A549 (cell line): Measurements from ENCODE around the gene ZSWIM3. TPM values are rescaled to one million over a fixed set of nuclear protein-coding genes. Genes with fewer than 3 reads are reported as not detected.

Source experiments
- ATAC-seq, 2 experiments: fragments of 200-7000 bp in 1 of 2; fragments of >200 bp in 1 of 2; cut with Nextera tagmentation in 1 of 2; cut with Tn5 transposase in 1 of 2; 3 replicates each; pipeline versions ENCODE4 v1.8.0 to v1.9.1; 2018 to 2020; ENCODE audit warnings: mild to moderate bottlenecking in 1 of 2, moderate library complexity in 1 of 2
- CTCF ChIA-PET: fragments of 300-600 bp; sonication (Branson Sonifier 250); formaldehyde crosslinking; extraction: SDS; loops from one replicate; lab custom pipeline; 2021; ENCODE audit warnings: antibody characterized with exemption, inconsistent platforms; lab: Yijun Ruan, JAX
- POLR2A ChIA-PET: fragments of 350-600 bp; formaldehyde crosslinking; extraction: SDS; loops from one replicate; lab custom pipeline; 2021; ENCODE audit warnings: antibody characterized with exemption, inconsistent platforms; lab: Yijun Ruan, JAX
- DNase-seq, 2 experiments: peaks; one replicate each; pipeline versions ENCODE4 v3.0.0 to v3.0.0-alpha.2; 2011 to 2016; ENCODE audit warnings: low read depth in 1 of 2, low spot score in 1 of 2
- FAIRE-seq: peaks from 2 replicates; lab custom pipeline; 2011; peaks lifted over from hg19 to GRCh38; lab: Jason Lieb, UNC
- H3K27ac ChIP-seq, 2 experiments: fragments of >200 bp; sonication (Bioruptor Twin); formaldehyde crosslinking; 3 replicates each; pipeline ENCODE4 v1.5.1; 2016 to 2017
- H3K4me1 ChIP-seq: fragments of >200 bp; sonication (Bioruptor Twin); formaldehyde crosslinking; 3 replicates; pipeline ENCODE4 v1.6.1; 2016
- H3K4me2 ChIP-seq: fragments of >200 bp; sonication (Bioruptor Twin); formaldehyde crosslinking; 3 replicates; pipeline ENCODE4 v1.6.1; 2016
- H3K4me3 ChIP-seq: fragments of >200 bp; sonication (Bioruptor Twin); formaldehyde crosslinking; 3 replicates; pipeline ENCODE4 v1.5.1; 2016
- H3K9me3 ChIP-seq: fragments of >200 bp; sonication (Bioruptor Twin); formaldehyde crosslinking; 3 replicates; pipeline ENCODE4 v1.6.1; 2016
- ATOH8 ChIP-seq: fragments of 250-450 bp; sonication (Bioruptor Pico); IDR thresholded peaks from 2 replicates; pipeline ENCODE4 v1.5.0; 2020; ENCODE audit warnings: low read depth, mild to moderate bottlenecking, moderate library complexity
- E2F6 ChIP-seq: IDR thresholded peaks from 2 replicates; pipeline ENCODE4 v1.6.1; 2012; ENCODE audit warnings: low read depth, borderline replicate concordance
- HDAC2 ChIP-seq: fragments of 200-600 bp; sonication (generic); IDR thresholded peaks from 2 replicates; pipeline ENCODE4 v1.6.1; 2016
- HOXA7 ChIP-seq: fragments of 250-450 bp; sonication (Bioruptor Pico); IDR thresholded peaks from 2 replicates; pipeline ENCODE4 v1.5.0; 2020; ENCODE audit warnings: mild to moderate bottlenecking, moderate library complexity
- JUN ChIP-seq, 2 experiments: fragments of >200 bp; sonication (Bioruptor Twin); formaldehyde crosslinking; IDR thresholded peaks; 2 replicates in 1 of 2; 3 replicates in 1 of 2; pipeline ENCODE4 v1.6.1; 2016 to 2017
- KDM1A ChIP-seq: fragments of 200-600 bp; sonication (generic); IDR thresholded peaks from 2 replicates; pipeline ENCODE4 v1.6.1; 2016; ENCODE audit warnings: low read depth, mild to moderate bottlenecking
- KDM5A ChIP-seq: fragments of 200-600 bp; sonication (generic); IDR thresholded peaks from 2 replicates; pipeline ENCODE4 v1.6.1; 2016; ENCODE audit warnings: antibody characterized with exemption, mild to moderate bottlenecking
- MAFK ChIP-seq: fragments of 450-650 bp; IDR thresholded peaks from 2 replicates; pipeline ENCODE4 v1.6.1; 2014; ENCODE audit not compliant: partially characterized antibody
- MAX ChIP-seq: IDR thresholded peaks from 2 replicates; pipeline ENCODE4 v1.6.1; 2012
- PBX3 ChIP-seq: IDR thresholded peaks from 2 replicates; pipeline ENCODE4 v1.6.1; 2012
- PHF8 ChIP-seq: fragments of 200-600 bp; sonication (generic); IDR thresholded peaks from 2 replicates; pipeline ENCODE4 v1.6.1; 2016; ENCODE audit warnings: low read depth, mild to moderate bottlenecking, antibody characterized with exemption, moderate library complexity, borderline replicate concordance
- POLR2A ChIP-seq: IDR thresholded peaks from 2 replicates; pipeline ENCODE4 v1.6.1; 2012; ENCODE audit warnings: mild to moderate bottlenecking, low read length
- RAD21 ChIP-seq, 2 experiments: fragments of >200 bp in 1 of 2; sonication (Bioruptor Twin) in 1 of 2; formaldehyde crosslinking in 1 of 2; IDR thresholded peaks in 1 of 2; conservative IDR thresholded peaks in 1 of 2; 2 replicates in 1 of 2; 3 replicates in 1 of 2; pipeline ENCODE4 v1.6.1; 2012 to 2018; ENCODE audit warnings: inconsistent platforms in 1 of 2
- REST ChIP-seq: fragments of 200-600 bp; sonication (generic); IDR thresholded peaks from 2 replicates; pipeline ENCODE4 v1.6.1; 2016; ENCODE audit warnings: antibody characterized with exemption, mild to moderate bottlenecking, moderate library complexity
- RFX5 ChIP-seq: fragments of 450-650 bp; IDR thresholded peaks from 2 replicates; pipeline ENCODE4 v1.7.1; 2014; ENCODE audit warnings: antibody characterized with exemption, mild to moderate bottlenecking, moderate library complexity
- SMC3 ChIP-seq: fragments of >200 bp; sonication (Bioruptor Twin); formaldehyde crosslinking; IDR thresholded peaks from 3 replicates; pipeline ENCODE4 v1.6.1; 2018; ENCODE audit warnings: inconsistent platforms
- TP53 ChIP-seq: fragments of 250-450 bp; sonication (Bioruptor Pico); IDR thresholded peaks from 2 replicates; pipeline ENCODE4 v1.5.0; 2021; ENCODE audit warnings: mild to moderate bottlenecking, moderate library complexity
- USF2 ChIP-seq: fragments of 450-650 bp; IDR thresholded peaks from 2 replicates; pipeline ENCODE4 v1.6.1; 2014; ENCODE audit warnings: antibody characterized with exemption
- WGBS: methylation state at CpG from one replicate; pipeline ENCODE4 v1.1.6; 2017; ENCODE audit errors: missing lambda C conversion rate; 5-methylcytosine and 5-hydroxymethylcytosine counted together
- polyA plus RNA-seq, 4 experiments: library from polyadenylated mRNA; depleted of rRNA in 3 of 4; stranded (reverse); fragments of >200 nt; fragmentation: RNase III in 1 of 4; extraction: RNeasy Plus Mini Kit Qiagen cat#74134 plus additional on column Dnase treatment in 1 of 4; gene quantifications; 2 replicates in 3 of 4; 3 replicates in 1 of 4; pipeline ENCODE4 v1.2.3, GENCODE V29; 2011 to 2017

ZSWIM3 gene
- polyA plus RNA-seq, 2 of the 4 experiments (the other 2 are of a cell fraction), result 1.1 to 1.3 TPM

- Histone ChIP-seq H3K4me2 (peak within 1 kb of the TSS; percentile 99), H3K9me3 (no peaks in the 10 kb centered on the region)
- DNase-seq (peak; percentile 99 to 100), FAIRE-seq (peak; percentile 39), ATAC-seq (peak; percentile 97 to 99)
- CTCF ChIA-PET, result interaction anchor here (0.9 to 4.9 kb wide), 4 partner anchors 10 to 153 kb away, joined by 3 to 30 read pairs (median 6); partner anchors contain the start of genes DNTTIP1 and WFDC3
- POLR2A ChIA-PET, result interaction anchor here (0.8 to 1.5 kb wide), 2 partner anchors 10 to 22 kb away, joined by 3 to 6 read pairs; partner anchors contain the start of gene SNX21
- peak; percentile 47; the same call in 1 of the 2 replicates for TF ChIP-seq E2F6
- no peak for TF ChIP-seq RAD21 (conservative IDR thresholded peaks at IDR 0.05 in 1 of 2, IDR thresholded peaks at IDR 0.05 in 1 of 2)
- TF ChIP-seq HDAC2, result peak; percentile 88
- peak; percentile 94 for TF ChIP-seq PBX3
- peak; percentile 89 for TF ChIP-seq USF2
- peak; percentile 85 for TF ChIP-seq KDM5A
- TF ChIP-seq PHF8, result peak; percentile 85
- peak; percentile 63; the same call in 1 of the 2 replicates for TF ChIP-seq KDM1A
- no peak for TF ChIP-seq TP53 (CRISPR knock-in tag)
- TF ChIP-seq REST, result peak; percentile 45; the same call in 1 of the 2 replicates
- TF ChIP-seq MAX, result peak; percentile 89
- TF ChIP-seq RFX5, result 0 out of 2 replicates have a peak, but pooled peaks have one; percentile 37
- no peak for TF ChIP-seq SMC3
- TF ChIP-seq POLR2A, result peak; percentile 32
- peak in 1 of 2 experiments; percentile 81; a peak in 3 of 5 replicates for TF ChIP-seq JUN (IDR thresholded peaks at IDR 0.05)
- TF ChIP-seq, all 56 proteins: peak for 12
- Histone ChIP-seq H3K27ac (peak within 1 kb of the TSS; percentile 84 to 93), H3K4me3 (peak within 1 kb of the TSS; percentile 87), H3K4me1 (peaks cover 43% of the 10 kb centered on the region)
- 1% methylated on average over 29 of the region's 65 CpGs for WGBS
These were observed 45.0 kb upstream of the ZSWIM3 start, which contains the start of gene UBE2C for GRCh38 chr20:45812157-45813005. TSS of gene UBE2C (plus strand) at chr20:45812644. CDS start at chr20:45812696, 52 bp downstream.

- DNase-seq, result no peak
- 1% methylated on average over 8 of the region's 11 CpGs for WGBS
These were observed 44.4 kb upstream of the ZSWIM3 start for GRCh38 chr20:45813006-45813340.

More at GRCh38 chr20:45813006-45813340, 44.4 kb upstream of the ZSWIM3 start:
- ATAC-seq (peak in 1 of 2 experiments; percentile 2; a peak in 2 of 6 replicates), FAIRE-seq (no peak)
- CTCF ChIA-PET, result interaction anchor here (0.9 to 4.9 kb wide), 6 partner anchors 9 to 157 kb away, joined by 3 to 30 read pairs (median 5); partner anchors contain the start of genes DNTTIP1 and WFDC3
- no peaks in the 10 kb centered on the region for H3K9me3 ChIP-seq
- H3K4me3 ChIP-seq, result peak overlapping the region; percentile 87
- TF ChIP-seq ATOH8 (CRISPR knock-in tag) (no peak), HOXA7 (no peak), TP53 (CRISPR knock-in tag) (no peak), MAFK (no peak)
- POLR2A ChIA-PET, result interaction anchor here (0.8 to 1.5 kb wide), 2 partner anchors 9 to 21 kb away, joined by 3 to 6 read pairs; partner anchors contain the start of gene SNX21
- H3K4me1 ChIP-seq, result peaks cover 49% of the 10 kb centered on the region
- H3K27ac ChIP-seq, result peak overlapping the region; percentile 84 to 93
- peak overlapping the region; percentile 99 for H3K4me2 ChIP-seq
